ENCODE measurements around the gene ARHGAP22.
"Not testable (repeated sequence)": the region's sequence is repeated elsewhere in the genome, so short reads cannot be mapped to it uniquely, and the experiment has no call there.

The ARHGAP22 gene

GRCh38 chr10:48445932-48446331 is 158.9 kb downstream of the ARHGAP22 start:
- no peak for DNase-seq

DNA sequence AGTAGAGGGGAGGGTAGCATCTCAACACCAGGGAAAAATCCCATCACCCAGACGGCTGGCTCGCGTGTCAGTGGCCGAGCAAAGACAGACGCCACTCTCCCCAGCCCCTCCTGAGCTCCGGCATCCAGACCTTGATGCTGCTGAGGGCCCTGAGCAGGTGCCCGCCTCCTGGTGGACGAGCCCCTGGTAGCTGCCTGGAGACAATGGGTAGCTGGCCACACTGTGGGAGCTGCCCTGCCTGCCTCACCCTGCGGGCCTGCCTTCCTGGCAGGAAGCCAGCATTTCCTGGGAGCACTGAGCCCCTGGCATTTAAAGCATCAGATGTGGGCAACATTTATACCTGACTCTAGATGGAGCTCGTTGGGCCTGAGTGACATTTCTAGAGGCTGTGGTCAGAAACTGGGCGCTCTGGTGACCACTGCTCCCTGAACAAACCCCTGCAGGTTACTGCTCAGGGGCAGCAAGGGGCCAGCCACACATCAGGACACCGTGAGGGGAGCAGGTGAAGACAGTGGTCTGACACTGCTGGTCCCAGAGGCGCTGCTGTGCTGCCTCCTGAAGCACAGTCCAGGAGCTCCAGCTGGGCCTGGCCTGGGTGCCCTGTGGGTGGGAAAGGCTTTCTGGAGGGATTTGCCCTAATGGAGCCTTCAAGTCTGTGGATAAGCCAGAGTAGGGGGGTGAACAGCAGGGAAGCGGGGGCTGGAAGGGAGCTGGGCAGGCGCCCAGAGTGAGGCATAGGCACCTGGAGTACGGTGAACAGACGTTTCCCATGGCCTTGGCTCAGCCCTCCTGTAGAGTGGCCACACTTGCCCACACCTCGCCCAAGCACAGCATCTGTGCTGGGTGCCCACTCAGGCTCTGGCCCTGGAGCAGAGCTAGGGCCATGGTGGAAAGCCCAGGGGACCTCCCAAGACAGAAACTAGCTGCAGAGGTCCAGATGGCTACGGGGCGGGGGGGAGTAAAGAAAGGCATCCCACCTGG is 159.7 kb downstream of the ARHGAP22 start:
- DNase-seq: no peak

GRCh38 chr10:48444266-48444665 is 160.6 kb downstream of the ARHGAP22 start:
- DNase-seq: no peak

DNA sequence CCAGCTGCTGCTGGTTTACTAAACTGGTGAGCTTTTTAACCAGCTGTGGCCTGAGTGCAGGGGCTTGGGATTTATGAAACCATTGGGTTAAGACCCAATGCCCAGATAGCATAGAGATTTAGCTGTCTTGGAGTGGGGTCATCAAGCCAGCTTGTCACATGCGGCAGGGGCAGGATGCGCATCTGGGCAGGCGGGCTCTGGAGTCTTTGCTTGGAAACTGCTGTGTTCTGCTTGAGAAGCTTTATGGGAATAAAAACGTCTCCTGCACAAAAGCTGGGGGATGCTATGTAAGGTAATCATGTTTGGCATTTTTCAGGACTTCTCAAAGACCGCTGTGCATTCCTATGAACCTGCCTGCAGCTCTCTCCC is 162.1 kb downstream of the ARHGAP22 start:
- no peak for DNase-seq

DNA sequence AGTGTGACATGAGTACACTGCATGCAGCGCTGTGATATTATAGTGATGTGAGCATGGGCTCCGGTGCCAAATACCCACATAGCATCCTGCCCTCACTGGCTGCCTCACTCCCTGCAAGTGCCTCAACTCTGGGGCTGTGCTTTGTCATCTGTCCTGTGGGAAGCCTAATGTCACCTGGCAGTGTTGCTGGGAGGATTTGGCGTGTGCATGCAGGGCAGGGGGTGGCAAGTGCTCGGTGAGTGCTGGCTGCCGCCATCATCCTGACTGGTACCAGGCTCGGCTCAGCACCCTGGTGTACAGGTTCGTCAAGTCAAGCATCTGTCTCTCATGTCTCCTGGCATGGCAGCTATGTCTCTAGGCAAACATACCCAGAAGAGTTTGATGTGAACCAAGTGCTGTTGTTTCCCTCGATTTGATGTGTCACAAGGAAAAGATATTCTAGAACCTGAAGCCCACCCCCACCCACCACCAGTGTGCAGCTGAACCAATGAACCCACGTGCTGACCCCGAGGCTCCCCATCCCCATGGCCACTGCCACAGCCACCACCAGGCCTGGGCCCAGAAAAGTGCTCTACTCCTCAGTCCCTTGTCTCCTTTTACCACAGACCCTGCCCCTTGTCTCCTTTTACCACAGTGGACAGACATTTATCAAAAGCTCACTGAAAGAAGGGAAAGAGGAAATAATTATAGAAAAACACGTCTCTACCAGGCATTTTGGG is 162.6 kb downstream of the ARHGAP22 start:
- no peak for DNase-seq

DNA sequence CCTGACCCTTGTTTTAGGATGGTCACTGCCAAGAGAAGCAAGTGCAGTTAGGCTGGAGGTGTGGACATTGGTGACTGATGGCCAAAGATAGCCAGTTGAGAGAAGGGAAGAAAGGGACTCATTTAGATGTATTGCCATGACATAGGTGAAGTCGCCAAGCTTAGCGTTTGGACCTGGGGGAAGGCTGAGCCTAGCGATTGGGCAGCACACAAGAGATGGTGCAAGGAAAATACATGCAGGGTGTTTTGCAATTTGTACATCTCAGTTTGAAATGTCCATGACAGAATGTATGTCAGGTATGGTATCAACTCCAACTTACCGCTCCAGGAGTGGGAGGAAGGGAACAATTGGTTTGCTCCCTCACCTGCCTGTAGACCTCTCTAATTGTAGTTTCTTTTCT is 164.1 kb downstream of the ARHGAP22 start:
- no peak for DNase-seq

DNA sequence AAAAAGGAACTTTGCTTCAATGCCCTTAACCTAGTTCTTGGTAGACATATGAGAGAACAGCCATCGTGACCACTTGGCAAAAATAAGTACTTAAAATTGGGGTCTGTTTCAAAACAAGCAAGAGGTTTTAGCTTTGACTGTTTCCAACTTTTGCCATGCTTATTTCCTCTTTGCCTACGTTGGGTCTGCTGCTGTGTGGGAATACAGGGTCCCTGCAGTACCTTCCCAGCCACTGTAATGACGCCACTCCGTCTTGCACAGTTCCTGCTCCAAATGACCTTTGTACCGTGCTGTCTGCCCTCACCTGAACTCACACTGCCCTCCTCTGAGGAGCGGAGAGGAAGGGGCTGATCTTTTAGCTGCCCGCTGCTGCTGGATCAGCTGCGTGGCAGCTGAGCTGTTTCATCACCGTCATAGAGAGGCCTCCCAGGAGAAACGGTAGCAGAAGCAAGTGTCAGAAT is 165.3 kb downstream of the ARHGAP22 start:
- no peak for DNase-seq

- no peak for DNase-seq
These were observed 165.8 kb downstream of the ARHGAP22 start for GRCh38 chr10:48439031-48439430.

DNA sequence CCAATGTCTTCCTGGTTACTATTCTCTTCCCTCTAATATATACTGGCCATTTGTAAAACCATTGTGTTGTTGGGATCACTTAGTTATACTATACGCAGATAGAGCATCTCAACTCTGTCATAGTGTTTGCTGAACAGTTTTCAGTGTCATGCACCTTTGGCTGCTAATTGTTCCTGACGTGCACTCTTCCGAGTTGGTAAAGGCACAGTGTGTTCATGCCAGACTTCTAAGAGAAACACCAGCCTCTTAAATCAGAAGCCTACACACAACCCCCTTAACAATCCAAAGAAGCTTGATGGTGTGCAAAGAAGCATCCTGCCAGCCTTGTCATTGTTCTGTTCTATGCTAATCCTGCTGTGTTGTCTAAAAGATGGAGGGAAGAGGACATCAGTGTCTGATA is 167.3 kb downstream of the ARHGAP22 start:
- DNase-seq: no peak

DNA sequence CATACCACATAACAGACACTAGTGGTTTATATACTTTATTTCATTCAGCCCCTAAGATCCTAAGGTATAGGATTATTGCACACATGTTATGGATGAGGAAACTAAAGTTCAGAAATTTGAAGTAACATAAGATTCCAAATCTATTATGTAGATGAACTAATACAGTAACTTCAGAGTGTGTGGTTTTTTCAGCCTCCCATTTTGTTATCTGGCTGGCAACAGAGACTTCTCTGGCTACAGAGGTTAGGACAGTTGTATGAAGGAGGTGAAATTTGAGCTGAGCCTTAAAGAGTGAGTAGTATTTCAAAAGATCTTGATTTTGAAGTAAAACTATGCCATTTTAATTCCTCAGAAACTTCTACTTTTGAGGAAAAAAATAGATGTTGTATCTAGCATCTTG is 173.0 kb downstream of the ARHGAP22 start:
- DNase-seq: no peak

DNA sequence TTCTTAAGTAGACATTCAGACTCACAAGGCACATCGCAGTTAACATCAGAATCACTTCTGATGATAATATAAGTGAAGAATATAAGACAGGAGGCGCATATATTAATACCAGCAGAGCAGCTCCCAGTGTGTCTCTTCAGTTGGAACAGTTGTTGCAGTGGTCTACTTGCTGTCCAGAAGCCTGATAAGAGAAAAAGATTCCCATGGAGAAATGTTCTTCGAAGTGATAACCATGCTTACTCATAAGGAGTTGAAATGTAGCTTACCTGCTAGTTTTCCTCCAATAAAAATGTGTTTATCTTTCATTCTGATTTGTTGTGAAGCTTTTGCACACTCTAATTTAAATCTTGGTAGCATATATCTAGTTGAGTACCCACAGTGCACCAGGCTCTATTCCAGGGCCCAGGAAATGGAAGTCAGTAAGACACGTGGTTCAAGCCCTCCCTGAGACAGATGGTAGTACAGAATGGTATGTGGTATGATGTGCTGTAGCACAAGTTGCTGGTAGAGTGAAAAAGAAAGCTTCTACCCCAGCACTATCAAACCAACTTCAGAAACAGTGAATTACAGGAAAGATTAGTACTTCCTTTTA is 174.4 kb downstream of the ARHGAP22 start:
- DNase-seq: no peak

- no peak for DNase-seq
These were observed 175.6 kb downstream of the ARHGAP22 start for GRCh38 chr10:48429309-48429708.

DNA sequence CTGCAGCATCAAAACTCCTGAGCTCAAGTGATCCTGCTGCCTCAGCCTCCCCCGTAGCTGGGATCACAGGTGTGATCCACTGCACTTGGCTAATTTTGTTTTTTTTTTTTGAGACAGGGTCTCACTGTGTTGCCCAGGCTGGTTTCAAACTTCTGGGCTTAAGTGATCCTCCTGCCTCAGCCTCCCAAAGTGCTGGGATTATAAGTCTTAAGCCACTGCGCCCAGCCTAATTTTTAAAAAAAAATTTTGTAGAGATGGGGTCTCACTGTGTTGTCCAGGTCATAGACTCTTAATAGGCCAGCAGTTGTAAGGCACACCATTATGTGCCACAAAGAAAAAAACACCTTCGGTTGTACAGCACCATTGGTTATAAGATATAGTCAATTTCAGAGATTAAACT is 176.0 kb downstream of the ARHGAP22 start:
- DNase-seq: no peak

DNA sequence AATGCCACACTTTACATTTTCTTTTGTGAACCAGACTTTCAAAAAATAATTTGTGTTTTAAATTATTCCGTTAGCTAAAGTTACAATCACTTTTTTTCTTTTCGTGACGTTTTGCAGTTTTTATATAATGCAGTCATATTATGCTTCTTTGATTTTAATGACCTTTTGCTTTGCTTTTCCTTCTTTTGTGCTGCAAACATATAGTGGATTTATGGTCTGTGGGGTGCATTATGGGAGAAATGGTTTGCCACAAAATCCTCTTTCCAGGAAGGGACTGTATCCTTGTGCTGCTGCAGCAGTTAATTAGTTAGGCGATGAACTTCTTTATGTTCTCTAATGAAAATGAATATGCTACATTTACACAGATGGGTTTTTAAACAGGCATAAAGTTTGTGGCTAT is 181.0 kb downstream of the ARHGAP22 start:
- no peak for DNase-seq

GRCh38 chr10:48421862-48422261 is 183.0 kb downstream of the ARHGAP22 start:
- not testable (repeated sequence) for DNase-seq

DNA sequence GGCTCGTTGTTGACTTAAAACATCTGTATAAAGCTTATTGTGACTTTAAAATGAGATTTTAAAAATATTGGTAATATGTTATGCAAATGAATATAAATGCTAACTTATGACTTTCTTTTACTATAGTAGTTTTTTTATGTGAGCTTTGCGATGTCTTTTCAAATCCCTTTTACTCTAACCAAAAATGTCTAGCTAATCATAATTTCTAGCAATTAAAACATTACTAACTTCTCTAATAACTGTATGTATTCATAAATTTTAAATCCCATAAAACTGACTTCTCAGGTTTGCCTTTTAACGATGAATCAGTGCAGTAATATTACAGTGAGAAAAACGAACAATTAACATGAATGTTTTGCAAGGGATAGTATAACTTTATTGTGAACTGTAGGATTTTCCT is 185.2 kb downstream of the ARHGAP22 start:
- DNase-seq: no peak

DNA sequence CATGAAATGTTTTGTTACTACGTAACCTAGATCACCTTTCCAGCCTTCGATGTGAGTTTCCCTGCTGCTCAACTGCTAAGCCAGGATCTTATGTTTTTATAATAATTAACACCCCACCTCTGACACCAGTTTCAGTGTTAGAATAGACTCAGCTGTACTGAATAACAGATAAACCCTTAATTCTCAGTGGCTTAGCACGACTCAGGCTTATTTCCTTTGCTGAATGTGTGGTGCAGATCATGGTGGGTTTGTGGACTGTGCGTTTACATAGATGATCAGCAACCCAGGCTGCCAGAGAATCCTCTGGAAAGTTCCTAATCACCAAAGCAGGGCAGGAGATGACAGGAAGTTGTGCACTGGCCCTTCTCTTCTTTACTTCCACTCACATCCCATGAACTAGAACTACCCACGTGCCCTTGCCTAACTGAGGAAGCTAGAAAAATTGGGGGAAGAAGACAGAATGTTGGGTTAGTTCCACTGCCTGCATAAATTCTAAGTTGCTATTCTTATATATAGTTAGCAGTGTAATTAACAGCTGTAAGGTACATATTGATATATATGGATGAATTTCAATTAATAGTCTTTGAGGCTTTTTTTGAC is 186.6 kb downstream of the ARHGAP22 start:
- DNase-seq: no peak

- no peak for DNase-seq
These were observed 187.5 kb downstream of the ARHGAP22 start for GRCh38 chr10:48417374-48417773.

DNA sequence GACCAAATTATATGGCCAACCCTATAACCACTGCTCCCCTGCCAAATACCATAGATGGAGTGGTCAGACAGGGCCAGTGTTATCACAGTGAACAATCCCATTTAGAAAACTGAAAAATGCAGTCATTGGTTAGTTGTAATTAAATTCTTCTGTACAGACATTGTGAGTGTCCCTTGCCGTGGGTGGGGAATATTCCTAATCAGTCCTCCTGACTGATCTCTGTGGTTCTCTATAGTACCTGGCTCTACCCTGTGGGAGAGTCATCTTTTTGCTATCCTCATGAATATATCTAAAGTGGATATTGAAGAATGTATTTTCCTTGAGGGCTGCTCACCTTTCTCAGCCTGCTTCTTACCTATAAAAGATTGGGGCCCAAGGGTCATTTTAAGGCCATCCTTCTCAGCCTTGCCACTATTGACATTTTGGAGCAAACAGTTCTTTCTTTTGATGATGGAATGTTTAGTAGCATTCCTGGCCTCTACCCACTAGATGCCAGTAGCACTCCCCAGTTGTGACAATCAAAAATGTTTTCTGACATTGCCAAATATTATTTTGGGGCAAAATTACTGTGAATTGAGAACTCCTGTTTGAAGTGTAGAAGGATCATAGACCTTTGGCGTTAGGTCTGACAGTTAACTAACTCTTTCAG is 188.2 kb downstream of the ARHGAP22 start:
- DNase-seq: no peak

GRCh38 chr10:48414778-48415177 is 190.1 kb downstream of the ARHGAP22 start:
- DNase-seq: no peak

DNA sequence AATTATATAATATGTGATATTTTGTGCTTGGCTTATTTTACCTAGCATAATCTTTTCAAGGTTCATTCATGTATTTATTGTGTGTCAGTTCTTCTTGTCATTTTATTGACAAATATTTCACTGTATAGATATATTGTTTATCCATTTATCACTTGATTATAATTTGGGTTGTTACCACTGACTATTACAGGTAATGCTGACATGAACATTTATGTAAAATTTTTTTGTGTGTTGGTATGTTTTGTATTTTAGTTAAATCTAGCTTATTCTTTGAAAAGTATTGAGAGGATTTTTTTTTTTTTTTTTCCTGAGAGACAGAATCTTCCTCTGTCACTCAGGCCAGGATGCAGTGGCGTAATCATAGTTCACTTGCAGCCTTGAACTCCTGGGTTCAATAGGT is 190.7 kb downstream of the ARHGAP22 start:
- DNase-seq: no peak

- DNase-seq: no peak
These were observed 191.9 kb downstream of the ARHGAP22 start for GRCh38 chr10:48412933-48413332.

DNA sequence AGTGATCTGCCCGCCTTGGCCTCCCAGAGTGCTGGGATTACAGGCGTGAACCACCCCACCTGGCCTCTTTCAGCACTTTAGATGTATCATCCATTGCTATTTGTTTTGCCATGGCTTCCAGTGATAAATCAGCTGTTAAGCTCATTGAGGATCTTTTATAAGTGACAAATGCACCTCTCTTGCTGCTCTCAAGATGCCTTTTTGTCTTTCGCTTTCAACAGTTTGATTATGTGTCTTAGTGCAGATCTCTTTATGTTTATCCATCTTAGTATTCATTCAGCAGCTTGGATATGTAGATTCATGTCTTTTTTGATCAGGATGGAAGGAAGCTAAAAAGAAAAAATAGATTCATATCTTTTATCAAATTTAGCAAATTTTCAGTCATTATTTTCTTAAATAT is 192.8 kb downstream of the ARHGAP22 start:
- DNase-seq: no peak

All from NCI-H2029 treated with DMSO at 0.1 percent for 48 hours (cell line).